Right atrium auricular region (tissue), 2 donors: ENCODE data around the gene IL2RA. TPM values are rescaled to one million over a fixed set of nuclear protein-coding genes. Genes with fewer than 3 reads are reported as not detected.

Source experiments
- DNase-seq: peaks from one replicate; pipeline ENCODE4 v3.0.0-alpha.2; 2019; ENCODE audit warnings: low spot score
- H3K27ac ChIP-seq, 2 donors: fragments of 200-600 bp; sonication (generic); 1 replicate in 1 of 2; 2 replicates in 1 of 2; pipeline ENCODE4 v1.5.1; 2016 to 2019
- H3K27me3 ChIP-seq, 2 donors: fragments of 200-600 bp; sonication (generic); one replicate each; pipeline versions ENCODE4 v1.5.1 to v1.6.0; 2017 to 2019
- H3K36me3 ChIP-seq: fragments of 200-600 bp; sonication (generic); one replicate; pipeline ENCODE4 v1.5.1; 2016
- H3K4me1 ChIP-seq, 2 donors: fragments of 200-600 bp; sonication (generic); one replicate each; pipeline versions ENCODE4 v1.5.1 to v1.6.0; 2017 to 2019
- H3K4me3 ChIP-seq, 2 donors: fragments of 200-600 bp; sonication (generic); 1 replicate in 1 of 2; 2 replicates in 1 of 2; pipeline ENCODE4 v1.5.1; 2017 to 2019; ENCODE audit warnings: mild to moderate bottlenecking in 1 of 2, moderate library complexity in 1 of 2
- H3K9me3 ChIP-seq, 2 donors: fragments of 200-600 bp; sonication (generic); one replicate each; pipeline ENCODE4 v1.5.1; 2019
- CTCF ChIP-seq, 2 donors: fragments of 200-600 bp; sonication (generic); IDR thresholded peaks; one replicate each; pipeline ENCODE4 v1.5.1; 2019; ENCODE audit warnings: antibody characterized with exemption in 2 of 2
- total RNA-seq, 2 donors: library from RNA; depleted of rRNA; stranded (reverse); fragments of >200 nt; gene quantifications; one replicate each; pipeline ENCODE4 v1.1.0, GENCODE V29; 2016

IL2RA gene
- total RNA-seq, 2 donors from 2014 or later, result 0.16 to 0.30 TPM

DNA sequence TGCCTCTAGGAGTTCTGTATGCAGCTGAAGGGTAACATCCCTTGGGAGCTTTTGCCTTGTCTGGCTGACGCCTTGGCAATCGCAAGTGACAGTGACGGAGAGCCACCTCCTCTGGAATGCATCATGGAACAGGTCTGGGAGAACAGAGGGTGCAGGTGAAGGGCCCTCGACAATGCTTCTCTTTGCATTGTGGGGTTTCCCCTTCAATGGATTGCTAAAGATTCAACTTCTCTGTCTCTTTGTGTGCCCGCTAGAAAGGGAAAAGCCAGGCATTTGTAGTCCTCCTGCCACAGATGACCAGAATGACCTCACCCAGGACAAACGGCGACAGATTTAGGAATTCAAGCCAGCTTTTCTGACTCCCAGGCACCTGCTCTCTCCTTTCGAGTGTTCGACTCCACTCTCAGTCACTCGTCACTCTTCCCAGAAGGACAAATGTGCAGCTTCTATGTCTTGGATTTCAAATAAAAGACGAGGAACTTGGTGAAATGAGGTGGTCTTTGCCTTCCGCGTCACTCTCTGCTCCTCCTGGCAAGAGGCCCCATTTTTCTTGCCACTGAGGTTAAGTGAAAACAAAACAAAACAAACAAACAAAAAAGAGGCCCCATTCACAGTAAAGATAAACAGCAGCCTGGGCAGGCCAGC is 26.1 kb downstream of the IL2RA start:
- H3K36me3 ChIP-seq, result no peaks in the 10 kb centered on the region
- H3K9me3 ChIP-seq, result peaks cover 0 to under 1% of the 10 kb centered on the region in 2 donors
- no peak overlapping the region for H3K27ac ChIP-seq
- H3K4me1 ChIP-seq, result no peaks in the 10 kb centered on the region
- no peak overlapping the region for H3K4me3 ChIP-seq
- TF ChIP-seq CTCF (IDR thresholded peaks at IDR 0.05), result no peak
- no peak for DNase-seq
- no peaks in the 10 kb centered on the region for H3K27me3 ChIP-seq

DNA sequence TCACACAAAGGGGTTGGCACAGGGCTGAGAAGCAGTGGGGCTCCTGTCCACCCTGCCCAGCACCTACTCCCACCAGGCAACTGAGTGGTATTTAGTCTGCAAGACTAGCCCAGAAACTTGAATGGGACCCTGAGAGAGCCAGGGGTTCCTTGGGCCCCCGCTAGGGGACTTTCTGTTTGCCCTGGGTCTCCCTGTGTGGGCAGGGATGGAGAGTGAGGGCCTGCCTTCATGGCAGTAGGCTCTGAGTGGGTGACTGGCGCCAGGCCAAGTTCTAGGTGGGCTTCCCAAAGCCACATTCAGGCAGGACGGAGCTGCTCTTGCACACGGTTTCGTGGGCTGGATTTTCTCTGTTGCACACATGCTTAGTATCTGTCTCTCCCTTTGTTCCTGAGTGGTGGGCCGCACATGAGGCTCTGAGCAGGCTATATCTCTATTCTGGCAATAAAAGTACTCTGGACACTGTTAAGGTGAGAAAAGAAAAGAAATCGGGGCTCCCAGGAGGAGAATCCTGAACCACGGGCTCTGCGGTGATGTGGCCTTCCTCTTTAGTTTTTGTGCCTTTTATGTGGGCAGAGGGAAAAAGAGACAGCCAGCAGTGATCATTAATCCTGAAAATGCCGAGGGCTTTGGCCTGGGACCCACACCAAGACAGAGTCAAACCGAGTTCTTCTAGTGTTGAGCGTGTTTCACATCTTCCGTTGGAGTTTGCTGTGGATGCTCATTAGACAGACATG is 26.9 kb downstream of the IL2RA start:
- Histone ChIP-seq H3K36me3 (no peaks in the 10 kb centered on the region), H3K27me3 (no peaks in the 10 kb centered on the region), H3K4me3 (no peak overlapping the region), H3K9me3 (peaks cover 0 to 9% of the 10 kb centered on the region in 2 donors), H3K4me1 (no peaks in the 10 kb centered on the region), H3K27ac (no peak overlapping the region)
- TF ChIP-seq CTCF (IDR thresholded peaks at IDR 0.05), result no peak
- no peak for DNase-seq

DNA sequence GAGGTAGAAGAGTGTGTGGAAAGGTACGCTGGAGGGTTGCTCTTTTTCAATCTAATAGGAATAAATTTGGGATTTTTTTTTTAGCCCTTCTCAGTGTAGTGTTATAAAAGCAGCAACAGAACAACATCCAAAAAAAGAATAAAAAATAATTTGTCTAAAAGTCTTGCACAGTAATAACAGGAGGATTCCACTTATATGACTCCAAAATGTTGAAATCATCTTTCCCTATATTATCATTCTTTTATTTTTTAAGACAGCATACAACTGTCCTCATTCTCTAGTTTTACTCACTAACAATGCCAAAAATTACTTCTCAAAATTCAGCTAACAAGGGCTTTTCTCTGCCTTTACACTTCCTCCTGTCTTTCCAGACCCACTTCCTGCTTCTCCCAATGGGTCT is 27.8 kb downstream of the IL2RA start:
- no peaks in the 10 kb centered on the region for H3K4me1 ChIP-seq

DNA sequence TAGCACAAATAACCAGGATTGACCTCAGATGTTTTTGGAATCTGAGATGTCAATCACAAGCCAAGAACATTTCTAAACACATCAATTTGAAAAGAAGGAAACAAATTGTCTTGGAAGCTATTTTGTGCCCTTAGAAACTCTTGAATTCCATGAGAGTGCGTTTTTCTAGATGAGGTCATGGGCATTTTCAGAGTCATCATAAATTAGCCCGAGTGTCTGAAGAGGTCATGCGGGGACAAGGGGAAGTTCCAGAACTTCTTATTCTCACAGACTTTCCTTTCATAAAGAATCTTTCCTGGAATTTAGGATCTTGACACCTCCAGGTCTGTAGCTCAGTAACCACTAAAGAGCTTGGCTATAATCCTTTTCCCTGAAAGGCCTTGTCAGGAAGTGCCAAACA is 28.2 kb downstream of the IL2RA start:
- H3K36me3 ChIP-seq, result no peaks in the 10 kb centered on the region
- peaks cover 0 to 15% of the 10 kb centered on the region in 2 donors for H3K9me3 ChIP-seq
- no peak for DNase-seq
- H3K27ac ChIP-seq, result no peak overlapping the region
- no peak overlapping the region for H3K4me3 ChIP-seq
- no peak for TF ChIP-seq CTCF (IDR thresholded peaks at IDR 0.05)
- H3K4me1 ChIP-seq, result no peaks in the 10 kb centered on the region
- H3K27me3 ChIP-seq, result no peaks in the 10 kb centered on the region

More for the DNA sequence above, 27.8 kb downstream of the IL2RA start:
- Histone ChIP-seq H3K27me3 (no peaks in the 10 kb centered on the region), H3K4me3 (no peak overlapping the region), H3K9me3 (peaks cover 0 to 15% of the 10 kb centered on the region in 2 donors), H3K36me3 (no peaks in the 10 kb centered on the region), H3K27ac (no peak overlapping the region)
- TF ChIP-seq CTCF (IDR thresholded peaks at IDR 0.05), result no peak
- no peak for DNase-seq

GRCh38 chr10:6030940-6031339 is 31.2 kb downstream of the IL2RA start:
- Histone ChIP-seq H3K4me3 (no peak overlapping the region), H3K36me3 (no peaks in the 10 kb centered on the region), H3K4me1 (no peaks in the 10 kb centered on the region), H3K9me3 (peaks cover 0 to 15% of the 10 kb centered on the region in 2 donors), H3K27ac (no peak overlapping the region), H3K27me3 (no peaks in the 10 kb centered on the region)
- no peak for DNase-seq
- TF ChIP-seq CTCF (IDR thresholded peaks at IDR 0.05), result no peak
